Ascending aorta (tissue), 2 donors: ENCODE data around the gene MPZL1. TPM values are rescaled to one million over a fixed set of nuclear protein-coding genes. Genes with fewer than 3 reads are reported as not detected.
A peak's percentile ranks its signal among the peaks of the same experiment; 100 is the strongest.

Source experiments
- DNase-seq, 2 donors: peaks; one replicate each; pipeline ENCODE4 v3.0.0-alpha.2; 2019; ENCODE audit warnings: low spot score in 2 of 2
- H3K27ac ChIP-seq, 2 donors: fragments of 200-600 bp; sonication (generic); one replicate each; pipeline ENCODE4 v1.5.1; 2016 to 2017; ENCODE audit warnings: mild to moderate bottlenecking in 1 of 2
- H3K27me3 ChIP-seq: fragments of 200-600 bp; sonication (generic); one replicate; pipeline ENCODE4 v1.5.1; 2017
- H3K36me3 ChIP-seq, 2 donors: fragments of 200-600 bp; sonication (generic); one replicate each; pipeline ENCODE4 v1.5.1; 2016
- H3K4me1 ChIP-seq, 2 donors: fragments of 200-600 bp; sonication (generic); one replicate each; pipeline ENCODE4 v1.5.1; 2016 to 2017; ENCODE audit warnings: mild to moderate bottlenecking in 1 of 2
- H3K4me3 ChIP-seq, 2 donors: fragments of 200-600 bp; sonication (generic); one replicate each; pipeline ENCODE4 v1.5.1; 2016 to 2017; ENCODE audit warnings: mild to moderate bottlenecking in 1 of 2
- H3K9me3 ChIP-seq, 2 donors: fragments of 200-600 bp; sonication (generic); one replicate each; pipeline ENCODE4 v1.5.1; 2016
- intact Hi-C: fragments of 100-400 bp; cut with DNase I; formaldehyde crosslinking; loops from one replicate; pipeline ENCODE4 v1.15.1; 2023
- total RNA-seq: library from RNA; depleted of rRNA; stranded (reverse); fragments of >200 nt; gene quantifications from one replicate; pipeline ENCODE4 v1.1.0, GENCODE V29; 2016
- TF ChIP-seq, protein P1 (sequence below), 3 experiments: fragments of 200-600 bp in 2 of 3; fragments of 450-650 bp in 1 of 3; sonication (generic) in 2 of 3; IDR thresholded peaks; one replicate each; pipeline ENCODE4 v1.5.1; 2016 to 2019; ENCODE audit warnings: antibody characterized with exemption in 3 of 3, mild to moderate bottlenecking in 1 of 3, moderate library complexity in 1 of 3

The MPZL1 gene
- total RNA-seq, 1 donor from 2014 or later, result 58.9 TPM

DNA sequence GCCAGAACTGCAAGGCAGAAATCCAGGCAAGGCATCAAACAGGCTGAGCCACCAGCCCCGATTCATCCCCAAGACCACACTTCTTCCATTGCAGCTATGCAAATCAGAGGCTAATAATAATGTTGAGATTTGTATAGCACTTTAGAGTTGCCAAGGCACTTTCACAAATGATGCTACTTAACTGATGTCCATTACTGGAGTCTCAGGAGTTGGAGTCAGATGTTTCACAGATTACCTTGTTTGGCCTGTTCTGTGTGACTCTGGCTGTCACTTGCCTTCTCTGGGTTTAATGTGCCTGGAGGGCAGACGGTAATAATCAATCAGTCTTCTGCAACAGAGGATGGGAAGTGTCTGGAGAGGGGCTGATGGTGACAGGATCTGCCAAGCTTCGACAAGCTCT is 40.8 kb upstream of the MPZL1 start:
- TF ChIP-seq, protein P1, sequence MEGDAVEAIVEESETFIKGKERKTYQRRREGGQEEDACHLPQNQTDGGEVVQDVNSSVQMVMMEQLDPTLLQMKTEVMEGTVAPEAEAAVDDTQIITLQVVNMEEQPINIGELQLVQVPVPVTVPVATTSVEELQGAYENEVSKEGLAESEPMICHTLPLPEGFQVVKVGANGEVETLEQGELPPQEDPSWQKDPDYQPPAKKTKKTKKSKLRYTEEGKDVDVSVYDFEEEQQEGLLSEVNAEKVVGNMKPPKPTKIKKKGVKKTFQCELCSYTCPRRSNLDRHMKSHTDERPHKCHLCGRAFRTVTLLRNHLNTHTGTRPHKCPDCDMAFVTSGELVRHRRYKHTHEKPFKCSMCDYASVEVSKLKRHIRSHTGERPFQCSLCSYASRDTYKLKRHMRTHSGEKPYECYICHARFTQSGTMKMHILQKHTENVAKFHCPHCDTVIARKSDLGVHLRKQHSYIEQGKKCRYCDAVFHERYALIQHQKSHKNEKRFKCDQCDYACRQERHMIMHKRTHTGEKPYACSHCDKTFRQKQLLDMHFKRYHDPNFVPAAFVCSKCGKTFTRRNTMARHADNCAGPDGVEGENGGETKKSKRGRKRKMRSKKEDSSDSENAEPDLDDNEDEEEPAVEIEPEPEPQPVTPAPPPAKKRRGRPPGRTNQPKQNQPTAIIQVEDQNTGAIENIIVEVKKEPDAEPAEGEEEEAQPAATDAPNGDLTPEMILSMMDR (IDR thresholded peaks at IDR 0.05), result no peak
- intact Hi-C loops, result loop anchor here (10.0 kb wide), 1 partner anchor 226 kb away; no protein-coding TSS in a partner anchor
- Histone ChIP-seq H3K4me3 (no peak overlapping the region), H3K4me1 (peaks cover 6 to 19% of the 10 kb centered on the region in 2 donors), H3K36me3 (no peaks in the 10 kb centered on the region), H3K27me3 (no peaks in the 10 kb centered on the region), H3K27ac (no peak overlapping the region), H3K9me3 (no peaks in the 10 kb centered on the region)
- DNase-seq, result no peak

DNA sequence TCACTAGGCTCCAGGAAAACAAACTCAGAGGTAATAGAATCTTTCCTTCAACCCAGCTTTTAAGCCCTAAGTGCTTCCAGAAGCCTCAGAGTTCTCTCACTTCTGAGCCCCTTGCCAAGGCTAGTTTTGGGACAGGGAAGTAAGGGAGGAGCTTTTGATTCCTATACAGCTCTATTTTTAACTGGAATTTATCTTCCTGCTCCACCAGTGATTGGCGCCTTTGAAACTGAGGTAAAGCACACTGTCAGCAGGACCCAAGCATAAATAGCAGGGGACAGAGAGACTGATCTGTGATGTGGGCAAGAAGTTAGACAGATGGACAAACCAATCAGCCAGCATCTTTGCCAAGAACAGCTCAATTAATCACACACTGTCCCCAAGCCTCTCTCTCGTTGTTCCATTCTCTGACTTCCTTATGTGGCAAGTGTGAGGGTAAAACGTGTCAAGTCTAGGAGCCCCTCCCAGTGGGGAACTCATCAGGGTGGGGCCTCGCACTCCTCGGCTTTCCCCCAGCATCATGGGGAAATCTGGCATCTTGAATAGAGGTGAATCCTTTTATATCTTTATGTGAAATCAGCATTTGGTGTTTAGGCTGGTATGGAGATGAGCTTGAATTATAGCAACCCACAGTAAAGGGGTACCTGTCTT is 40.2 kb upstream of the MPZL1 start:
- TF ChIP-seq, protein P1 (IDR thresholded peaks at IDR 0.05), result no peak

DNA sequence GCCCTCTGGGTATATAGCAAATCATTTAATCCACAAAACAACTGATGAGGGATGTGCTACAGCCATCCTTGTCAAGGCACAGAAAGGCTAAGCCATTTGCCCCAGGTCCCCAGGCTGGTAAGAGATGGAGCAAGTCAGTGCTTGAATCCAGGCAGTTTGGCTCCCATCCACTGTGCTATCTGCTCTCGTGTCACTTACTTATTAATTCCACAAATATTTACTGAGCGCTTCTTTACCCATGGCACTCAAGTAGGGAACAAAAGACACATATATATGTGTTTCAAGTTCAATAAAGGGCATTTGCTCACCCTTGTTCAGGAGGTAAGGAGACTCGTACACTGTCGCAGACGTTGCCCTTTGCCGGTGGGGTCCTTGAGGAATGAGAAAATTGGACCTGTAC is 38.6 kb upstream of the MPZL1 start:
- Histone ChIP-seq H3K4me3 (no peak overlapping the region), H3K27ac (peak overlapping the region; percentile 20 to 79), H3K4me1 (peaks cover 7 to 19% of the 10 kb centered on the region in 2 donors), H3K9me3 (no peaks in the 10 kb centered on the region), H3K27me3 (no peaks in the 10 kb centered on the region), H3K36me3 (no peaks in the 10 kb centered on the region)
- DNase-seq, result no peak
- intact Hi-C loops, result loop anchor here (10.0 kb wide), 1 partner anchor 228 kb away; no protein-coding TSS in a partner anchor
- TF ChIP-seq, protein P1 (IDR thresholded peaks at IDR 0.05), result no peak

More for the DNA sequence above, 40.2 kb upstream of the MPZL1 start:
- Histone ChIP-seq H3K9me3 (no peaks in the 10 kb centered on the region), H3K27ac (no peak overlapping the region), H3K27me3 (no peaks in the 10 kb centered on the region), H3K4me3 (no peak overlapping the region), H3K36me3 (no peaks in the 10 kb centered on the region), H3K4me1 (peaks cover 7 to 19% of the 10 kb centered on the region in 2 donors)
- no peak for DNase-seq
- intact Hi-C loops, result loop anchor here (10.0 kb wide), 1 partner anchor 227 kb away; no protein-coding TSS in a partner anchor

GRCh38 chr1:167683641-167684502 is 37.9 kb upstream of the MPZL1 start:
- Histone ChIP-seq H3K27ac (peak overlapping the region; percentile 43 to 79), H3K27me3 (no peaks in the 10 kb centered on the region), H3K9me3 (no peaks in the 10 kb centered on the region), H3K4me3 (peak overlapping the region in 1 of 2 donors; percentile 6), H3K36me3 (no peaks in the 10 kb centered on the region), H3K4me1 (peaks cover 7 to 19% of the 10 kb centered on the region in 2 donors)
- DNase-seq, result no peak
- TF ChIP-seq, protein P1 (IDR thresholded peaks at IDR 0.05), result no peak
- intact Hi-C loops, result loop anchor here (10.0 kb wide), 1 partner anchor 229 kb away; no protein-coding TSS in a partner anchor

- no peaks in the 10 kb centered on the region for H3K36me3 ChIP-seq
- H3K4me3 ChIP-seq, result no peak overlapping the region
- TF ChIP-seq, protein P1 (IDR thresholded peaks at IDR 0.05), result no peak
- intact Hi-C loops, result loop anchor here (5.0 to 10.0 kb wide), 3 partner anchors 129 to 619 kb away; no protein-coding TSS in a partner anchor
- DNase-seq, result no peak
- H3K9me3 ChIP-seq, result no peaks in the 10 kb centered on the region
- no peaks in the 10 kb centered on the region for H3K27me3 ChIP-seq
- H3K4me1 ChIP-seq, result peaks cover 7 to 18% of the 10 kb centered on the region in 2 donors
- peak overlapping the region; percentile 22 to 39 for H3K27ac ChIP-seq
Measured at GRCh38 chr1:167685844-167686243, 35.9 kb upstream of the MPZL1 start.
